ENCODE data around the gene KMT2E. TPM values are rescaled to one million over a fixed set of nuclear protein-coding genes. Genes with fewer than 3 reads are reported as not detected.

The KMT2E gene
- total and polyA plus RNA-seq, 2 donors (not counting 1 experiment from before 2014, with no cell fraction given), result 32.4 to 328 TPM

DNA sequence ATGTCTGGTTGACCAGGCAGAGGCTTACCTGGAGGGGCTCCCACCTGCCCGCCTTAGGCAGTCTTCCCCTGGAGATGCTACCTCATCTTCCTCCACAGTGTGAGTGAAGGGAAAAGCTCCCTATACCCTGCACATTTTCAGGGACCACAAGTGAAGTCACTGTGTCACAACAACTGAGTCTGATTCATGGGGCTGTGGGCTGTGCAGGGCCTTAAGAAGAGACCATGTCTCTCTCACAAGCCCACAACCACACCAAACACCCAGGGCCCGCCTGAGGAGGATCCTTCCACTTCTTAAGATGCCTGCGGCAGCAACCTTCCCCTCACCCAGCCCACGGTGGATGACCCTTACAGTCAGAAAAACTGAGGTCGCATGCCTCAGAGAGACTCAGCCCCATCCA lies 118.3 kb downstream of the KMT2E start:
- DNase-seq (no peak), ATAC-seq (ENCODE audit: low read depth) (no peak)
- Histone ChIP-seq H3K4me1 (ENCODE audit: control insufficient read depth in 2 of 2, insufficient read depth in 2 of 2, low read length in 2 of 2) (no peaks in the 10 kb centered on the region), H3K79me2 (ENCODE audit: control insufficient read depth, insufficient read depth, low read length) (peaks cover 19% of the 10 kb centered on the region), H3K9ac (ENCODE audit: low read length) (no peak overlapping the region), H3K4me2 (replicated peaks; ENCODE audit: low read depth, low read length, poor library complexity, severe bottlenecking) (no peak overlapping the region), H3K9me3 (ENCODE audit: control extremely low read depth in 1 of 3, control insufficient read depth in 2 of 3, insufficient read depth in 1 of 3, low read length in 2 of 3) (no peaks in the 10 kb centered on the region), H3K27ac (ENCODE audit: low read length in 2 of 2) (no peak overlapping the region), H3K4me3 (ENCODE audit: control extremely low read depth in 1 of 5, extremely low read depth in 1 of 5, insufficient read depth in 1 of 5, low read depth in 2 of 5, low read length in 4 of 5) (no peak overlapping the region), H3K36me3 (replicated peaks in 1 of 2; ENCODE audit: control extremely low read depth in 1 of 2, control insufficient read depth in 1 of 2, extremely low read depth in 1 of 2, insufficient read depth in 2 of 2, low read length in 1 of 2) (peaks cover 2 to 67% of the 10 kb centered on the region in 2 experiments), H3K27me3 (replicated peaks in 1 of 4; ENCODE audit: control extremely low read depth in 1 of 4, control insufficient read depth in 3 of 4, insufficient read depth in 4 of 4, low read length in 3 of 4) (no peaks in the 10 kb centered on the region), H2AFZ (ENCODE audit: insufficient read depth, low read depth, low read length, poor library complexity, severe bottlenecking) (no peak overlapping the region), H4K20me1 (ENCODE audit: control insufficient read depth, insufficient read depth, low read length, poor library complexity, severe bottlenecking) (peaks cover 33% of the 10 kb centered on the region)
- no peak overlapping the region for H3K27ac Mint-ChIP-seq
- no peaks in the 10 kb centered on the region for H3K27me3 Mint-ChIP-seq
- WGBS (ENCODE audit: insufficient coverage), result 100% methylated on average over 4 of the region's 5 CpGs
- no peaks in the 10 kb centered on the region for H3K9me3 Mint-ChIP-seq (ENCODE audit: insufficient read depth)
- intact Hi-C loops (cut with micrococcal nuclease), result no loop called here
- CTCF ChIA-PET, result no interaction called here
- POLR2A ChIA-PET, result no interaction called here
- TF ChIP-seq, protein P1, sequence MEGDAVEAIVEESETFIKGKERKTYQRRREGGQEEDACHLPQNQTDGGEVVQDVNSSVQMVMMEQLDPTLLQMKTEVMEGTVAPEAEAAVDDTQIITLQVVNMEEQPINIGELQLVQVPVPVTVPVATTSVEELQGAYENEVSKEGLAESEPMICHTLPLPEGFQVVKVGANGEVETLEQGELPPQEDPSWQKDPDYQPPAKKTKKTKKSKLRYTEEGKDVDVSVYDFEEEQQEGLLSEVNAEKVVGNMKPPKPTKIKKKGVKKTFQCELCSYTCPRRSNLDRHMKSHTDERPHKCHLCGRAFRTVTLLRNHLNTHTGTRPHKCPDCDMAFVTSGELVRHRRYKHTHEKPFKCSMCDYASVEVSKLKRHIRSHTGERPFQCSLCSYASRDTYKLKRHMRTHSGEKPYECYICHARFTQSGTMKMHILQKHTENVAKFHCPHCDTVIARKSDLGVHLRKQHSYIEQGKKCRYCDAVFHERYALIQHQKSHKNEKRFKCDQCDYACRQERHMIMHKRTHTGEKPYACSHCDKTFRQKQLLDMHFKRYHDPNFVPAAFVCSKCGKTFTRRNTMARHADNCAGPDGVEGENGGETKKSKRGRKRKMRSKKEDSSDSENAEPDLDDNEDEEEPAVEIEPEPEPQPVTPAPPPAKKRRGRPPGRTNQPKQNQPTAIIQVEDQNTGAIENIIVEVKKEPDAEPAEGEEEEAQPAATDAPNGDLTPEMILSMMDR (IDR thresholded peaks at IDR 0.05), result no peak
- no peak for TF ChIP-seq EZH2 (IDR thresholded peaks at IDR 0.05; ENCODE audit: borderline replicate concordance, insufficient read depth, low read depth, low read length, poor library complexity, severe bottlenecking)
- H3K4me3 Mint-ChIP-seq, result no peak overlapping the region
- H3K4me1 Mint-ChIP-seq, result no peaks in the 10 kb centered on the region

DNA sequence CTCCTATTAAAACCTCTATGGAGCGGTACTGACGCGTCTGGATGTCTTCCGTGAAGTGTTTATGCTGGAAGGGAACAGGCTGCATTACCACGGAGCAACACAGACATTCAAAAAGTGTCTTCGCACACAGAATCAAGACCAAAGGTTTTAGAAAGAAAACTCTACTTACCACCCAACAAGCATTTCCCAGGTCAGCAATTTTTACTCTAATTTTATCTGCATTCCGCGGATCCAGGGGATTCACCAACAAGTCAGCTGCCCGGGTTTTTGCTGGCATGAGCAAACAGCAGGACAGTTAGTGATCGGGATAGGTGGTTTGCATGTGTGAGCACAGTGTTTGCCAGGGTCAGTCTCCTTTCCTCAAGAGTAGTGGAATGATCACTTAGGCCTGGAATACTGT lies 118.8 kb downstream of the KMT2E start:
- POLR2A ChIA-PET, result no interaction called here
- H3K27ac Mint-ChIP-seq, result no peak overlapping the region
- Histone ChIP-seq H2AFZ (ENCODE audit: insufficient read depth, low read depth, low read length, poor library complexity, severe bottlenecking) (no peak overlapping the region), H3K79me2 (ENCODE audit: control insufficient read depth, insufficient read depth, low read length) (peaks cover 24% of the 10 kb centered on the region), H3K4me3 (ENCODE audit: control extremely low read depth in 1 of 5, extremely low read depth in 1 of 5, insufficient read depth in 1 of 5, low read depth in 2 of 5, low read length in 4 of 5) (no peak overlapping the region), H3K27ac (ENCODE audit: low read length in 2 of 2) (no peak overlapping the region), H4K20me1 (ENCODE audit: control insufficient read depth, insufficient read depth, low read length, poor library complexity, severe bottlenecking) (peaks cover 33% of the 10 kb centered on the region), H3K4me1 (ENCODE audit: control insufficient read depth in 2 of 2, insufficient read depth in 2 of 2, low read length in 2 of 2) (no peaks in the 10 kb centered on the region), H3K27me3 (replicated peaks in 1 of 4; ENCODE audit: control extremely low read depth in 1 of 4, control insufficient read depth in 3 of 4, insufficient read depth in 4 of 4, low read length in 3 of 4) (no peaks in the 10 kb centered on the region), H3K9ac (ENCODE audit: low read length) (no peak overlapping the region), H3K36me3 (replicated peaks in 1 of 2; ENCODE audit: control extremely low read depth in 1 of 2, control insufficient read depth in 1 of 2, extremely low read depth in 1 of 2, insufficient read depth in 2 of 2, low read length in 1 of 2) (peaks cover 3 to 69% of the 10 kb centered on the region in 2 experiments), H3K9me3 (ENCODE audit: control extremely low read depth in 1 of 3, control insufficient read depth in 2 of 3, insufficient read depth in 1 of 3, low read length in 2 of 3) (no peaks in the 10 kb centered on the region), H3K4me2 (replicated peaks; ENCODE audit: low read depth, low read length, poor library complexity, severe bottlenecking) (no peak overlapping the region)
- no peak for TF ChIP-seq EZH2 (IDR thresholded peaks at IDR 0.05; ENCODE audit: borderline replicate concordance, insufficient read depth, low read depth, low read length, poor library complexity, severe bottlenecking)
- TF ChIP-seq, protein P1 (IDR thresholded peaks at IDR 0.05), result no peak
- H3K4me3 Mint-ChIP-seq, result no peak overlapping the region
- WGBS (ENCODE audit: insufficient coverage), result 100% methylated on average over 8 of the region's 10 CpGs
- CTCF ChIA-PET, result no interaction called here
- H3K27me3 Mint-ChIP-seq, result no peaks in the 10 kb centered on the region
- intact Hi-C loops (cut with micrococcal nuclease), result no loop called here
- ATAC-seq (ENCODE audit: low read depth) (no peak), DNase-seq (no peak)
- H3K9me3 Mint-ChIP-seq (ENCODE audit: insufficient read depth), result no peaks in the 10 kb centered on the region
- no peaks in the 10 kb centered on the region for H3K4me1 Mint-ChIP-seq
